DOHH2 (cell line): ENCODE data around the gene SIRPG.

ENCODE experiments used
- H3F3A ChIP-seq: fragments of 200-600 bp; sonication (generic), shearing (Covaris generic); 2 replicates; pipeline ENCODE4 v1.6.0; 2016; ENCODE audit warnings: antibody characterized with exemption, mild to moderate bottlenecking; ENCODE audit not compliant: control insufficient read depth, insufficient read depth
- H3K27ac ChIP-seq: fragments of 200-600 bp; sonication (generic); 2 replicates; pipeline ENCODE4 v1.5.1; 2014; ENCODE audit warnings: low read depth, mild to moderate bottlenecking, low read length, moderate library complexity
- H3K27me3 ChIP-seq: fragments of 200-600 bp; sonication (generic); 2 replicates; pipeline ENCODE4 v1.6.1; 2014; ENCODE audit warnings: mild to moderate bottlenecking, low read length, mixed read lengths; ENCODE audit not compliant: control insufficient read depth
- H3K36me3 ChIP-seq: fragments of 200-600 bp; sonication (generic); 2 replicates; pipeline ENCODE4 v1.6.1; 2014; ENCODE audit warnings: mild to moderate bottlenecking, low read length, moderate library complexity, mixed read lengths; ENCODE audit not compliant: control insufficient read depth
- H3K4me1 ChIP-seq: fragments of 200-600 bp; sonication (generic); 2 replicates; pipeline ENCODE4 v1.6.1; 2014; ENCODE audit warnings: mild to moderate bottlenecking, low read length, mixed read lengths; ENCODE audit not compliant: control insufficient read depth
- H3K4me2 ChIP-seq: fragments of 200-600 bp; sonication (generic); 2 replicates; pipeline ENCODE4 v1.6.0; 2014; ENCODE audit warnings: mild to moderate bottlenecking, low read length, moderate library complexity
- H3K4me3 ChIP-seq: fragments of 200-600 bp; sonication (generic); 2 replicates; pipeline ENCODE4 v1.5.1; 2014; ENCODE audit warnings: mild to moderate bottlenecking, low read length, mixed read lengths
- H3K79me2 ChIP-seq: fragments of 200-600 bp; sonication (generic); 2 replicates; pipeline ENCODE4 v1.6.1; 2014; ENCODE audit warnings: mild to moderate bottlenecking, low read length, mixed read lengths; ENCODE audit not compliant: control insufficient read depth
- H3K9me2 ChIP-seq: fragments of 200-600 bp; sonication (generic); replicated peaks from 2 replicates; pipeline ENCODE4 v1.6.1; 2014; ENCODE audit warnings: mild to moderate bottlenecking, low read length, mixed read lengths; ENCODE audit not compliant: control insufficient read depth
- H3K9me3 ChIP-seq: fragments of 200-600 bp; sonication (generic); 2 replicates; pipeline ENCODE4 v1.6.1; 2014; ENCODE audit warnings: antibody characterized with exemption, low read length, mixed read lengths; ENCODE audit not compliant: control insufficient read depth, insufficient read depth
- H4K20me1 ChIP-seq: fragments of 200-600 bp; sonication (generic); 2 replicates; pipeline ENCODE4 v1.6.0; 2014; ENCODE audit warnings: low read depth, mild to moderate bottlenecking, antibody characterized with exemption, low read length, moderate library complexity; ENCODE audit not compliant: control insufficient read depth, insufficient read depth
- EZH2phosphoT487 ChIP-seq: fragments of 200-600 bp; sonication (generic); IDR thresholded peaks from 2 replicates; pipeline ENCODE4 v1.6.1; 2017; ENCODE audit warnings: borderline replicate concordance, mild to moderate bottlenecking, antibody characterized with exemption, low read length, moderate library complexity, mixed read lengths
- TF ChIP-seq, protein P1 (sequence below): fragments of 200-600 bp; sonication (generic); IDR thresholded peaks from one replicate; pipeline ENCODE4 v1.5.1; 2014; ENCODE audit warnings: antibody characterized with exemption, mild to moderate bottlenecking, low read depth, low read length; ENCODE audit not compliant: poor library complexity, severe bottlenecking

SIRPG gene

DNA sequence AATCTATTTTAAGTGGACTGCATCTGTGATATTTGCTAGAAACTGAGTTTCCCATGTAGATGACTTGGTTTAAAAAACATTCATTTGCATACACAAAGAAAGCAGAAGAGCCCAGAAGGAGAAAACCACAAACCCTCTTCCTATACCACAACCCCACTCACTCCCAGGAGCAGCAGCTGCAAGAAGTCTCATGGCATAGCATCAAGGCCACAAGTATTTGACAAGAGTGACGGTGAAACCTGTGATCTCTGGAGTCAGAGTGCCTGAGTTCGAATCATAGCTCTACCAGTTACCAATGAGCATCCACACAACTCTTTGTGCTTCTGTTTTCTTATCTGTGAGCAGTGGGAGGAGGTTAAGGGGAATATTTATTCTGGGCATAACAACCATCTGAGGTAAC is 44.7 kb upstream of the SIRPG start:
- Histone ChIP-seq H3K4me3 (no peak overlapping the region), H3K27ac (no peak overlapping the region), H3K4me1 (no peaks in the 10 kb centered on the region), H3K79me2 (no peaks in the 10 kb centered on the region), H3F3A (no peaks in the 10 kb centered on the region), H3K9me3 (no peaks in the 10 kb centered on the region), H3K36me3 (no peaks in the 10 kb centered on the region), H3K9me2 (no peaks in the 10 kb centered on the region), H3K27me3 (peaks cover 11% of the 10 kb centered on the region), H3K4me2 (no peak overlapping the region), H4K20me1 (no peaks in the 10 kb centered on the region)
- no peak for TF ChIP-seq EZH2phosphoT487
- TF ChIP-seq, protein P1, sequence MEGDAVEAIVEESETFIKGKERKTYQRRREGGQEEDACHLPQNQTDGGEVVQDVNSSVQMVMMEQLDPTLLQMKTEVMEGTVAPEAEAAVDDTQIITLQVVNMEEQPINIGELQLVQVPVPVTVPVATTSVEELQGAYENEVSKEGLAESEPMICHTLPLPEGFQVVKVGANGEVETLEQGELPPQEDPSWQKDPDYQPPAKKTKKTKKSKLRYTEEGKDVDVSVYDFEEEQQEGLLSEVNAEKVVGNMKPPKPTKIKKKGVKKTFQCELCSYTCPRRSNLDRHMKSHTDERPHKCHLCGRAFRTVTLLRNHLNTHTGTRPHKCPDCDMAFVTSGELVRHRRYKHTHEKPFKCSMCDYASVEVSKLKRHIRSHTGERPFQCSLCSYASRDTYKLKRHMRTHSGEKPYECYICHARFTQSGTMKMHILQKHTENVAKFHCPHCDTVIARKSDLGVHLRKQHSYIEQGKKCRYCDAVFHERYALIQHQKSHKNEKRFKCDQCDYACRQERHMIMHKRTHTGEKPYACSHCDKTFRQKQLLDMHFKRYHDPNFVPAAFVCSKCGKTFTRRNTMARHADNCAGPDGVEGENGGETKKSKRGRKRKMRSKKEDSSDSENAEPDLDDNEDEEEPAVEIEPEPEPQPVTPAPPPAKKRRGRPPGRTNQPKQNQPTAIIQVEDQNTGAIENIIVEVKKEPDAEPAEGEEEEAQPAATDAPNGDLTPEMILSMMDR: no peak

DNA sequence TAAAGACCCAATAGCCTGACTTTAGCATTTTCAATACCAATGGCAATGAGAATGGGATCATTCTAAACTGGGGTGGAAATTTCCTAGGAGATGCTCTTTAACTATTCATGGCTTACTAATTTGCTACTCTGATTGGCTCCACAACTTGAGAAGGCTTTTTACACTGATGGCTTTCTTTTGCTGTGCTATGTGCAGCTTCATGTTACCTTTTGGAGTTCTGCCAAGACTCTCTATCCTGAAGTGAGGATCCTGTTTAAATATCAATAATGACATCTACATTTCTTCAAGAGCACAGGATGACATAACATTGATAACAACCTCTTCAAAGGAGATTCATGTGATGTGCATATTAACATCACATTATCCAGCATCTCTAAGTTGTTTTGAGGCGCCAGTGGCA is 43.4 kb upstream of the SIRPG start:
- no peak overlapping the region for H3K27ac ChIP-seq
- H4K20me1 ChIP-seq: no peaks in the 10 kb centered on the region
- no peak overlapping the region for H3K4me3 ChIP-seq
- no peaks in the 10 kb centered on the region for H3K4me1 ChIP-seq
- H3F3A ChIP-seq: no peaks in the 10 kb centered on the region
- H3K9me3 ChIP-seq: no peaks in the 10 kb centered on the region
- no peak overlapping the region for H3K4me2 ChIP-seq
- H3K27me3 ChIP-seq: peaks cover 14% of the 10 kb centered on the region
- H3K79me2 ChIP-seq: no peaks in the 10 kb centered on the region
- no peaks in the 10 kb centered on the region for H3K36me3 ChIP-seq
- no peaks in the 10 kb centered on the region for H3K9me2 ChIP-seq
- TF ChIP-seq EZH2phosphoT487: no peak
- TF ChIP-seq, protein P1: no peak

DNA sequence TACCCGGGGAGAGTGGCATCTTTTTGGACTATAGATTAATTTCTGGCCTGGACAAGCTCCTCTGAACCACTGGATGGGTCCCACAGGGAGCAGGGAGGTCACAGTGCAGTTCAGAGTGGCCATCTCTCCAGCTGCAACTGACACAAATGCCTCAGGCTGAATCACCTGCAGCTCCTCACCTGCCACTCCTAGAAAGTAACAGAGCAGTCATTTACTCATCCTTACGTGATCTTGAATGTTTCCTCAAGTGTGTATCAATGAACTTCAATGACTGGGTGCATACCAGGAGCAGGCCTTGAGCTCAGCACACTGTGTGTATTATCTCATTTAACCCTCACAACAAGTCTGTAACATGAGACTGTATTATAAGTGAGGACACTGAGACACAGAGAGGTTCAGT is 40.0 kb upstream of the SIRPG start:
- Histone ChIP-seq H3K36me3 (no peaks in the 10 kb centered on the region), H3K4me1 (no peaks in the 10 kb centered on the region), H3F3A (no peaks in the 10 kb centered on the region), H3K27me3 (peaks cover 16% of the 10 kb centered on the region), H4K20me1 (no peaks in the 10 kb centered on the region), H3K9me2 (no peaks in the 10 kb centered on the region), H3K4me2 (no peak overlapping the region), H3K4me3 (no peak overlapping the region), H3K27ac (no peak overlapping the region), H3K79me2 (no peaks in the 10 kb centered on the region), H3K9me3 (no peaks in the 10 kb centered on the region)
- TF ChIP-seq, protein P1: no peak
- TF ChIP-seq EZH2phosphoT487: no peak
